ENCODE results near the gene CALCOCO2. TPM values are rescaled to one million over a fixed set of nuclear protein-coding genes. Genes with fewer than 3 reads are reported as not detected.

CALCOCO2 gene
- total and polyA plus RNA-seq, 2 of the 13 experiments (the other 11 are each of a cell fraction or from before 2014, with no cell fraction given), result 72.9 to 111 TPM

- peak; percentile 52; the same call in 1 of the 2 replicates for TF ChIP-seq ZFP91 (CRISPR knock-in tag; IDR thresholded peaks at IDR 0.05; ENCODE audit: borderline replicate concordance)
- 0 out of 2 replicates have a peak, but pooled peaks have one; percentile 58 for TF ChIP-seq ZSCAN25 (CRISPR knock-in tag; IDR thresholded peaks at IDR 0.05)
- TF ChIP-seq ARID4A (CRISPR knock-in tag; IDR thresholded peaks at IDR 0.05; ENCODE audit: borderline replicate concordance), result peak; percentile 61
- no peak for TF ChIP-seq JARID2 (CRISPR knock-in tag; IDR thresholded peaks at IDR 0.05; ENCODE audit: insufficient replicate concordance)
- 0 out of 2 replicates have a peak, but pooled peaks have one; percentile 1 for TF ChIP-seq JUNB (CRISPR knock-in tag; IDR thresholded peaks at IDR 0.05; ENCODE audit: borderline replicate concordance)
- TF ChIP-seq, protein P1, sequence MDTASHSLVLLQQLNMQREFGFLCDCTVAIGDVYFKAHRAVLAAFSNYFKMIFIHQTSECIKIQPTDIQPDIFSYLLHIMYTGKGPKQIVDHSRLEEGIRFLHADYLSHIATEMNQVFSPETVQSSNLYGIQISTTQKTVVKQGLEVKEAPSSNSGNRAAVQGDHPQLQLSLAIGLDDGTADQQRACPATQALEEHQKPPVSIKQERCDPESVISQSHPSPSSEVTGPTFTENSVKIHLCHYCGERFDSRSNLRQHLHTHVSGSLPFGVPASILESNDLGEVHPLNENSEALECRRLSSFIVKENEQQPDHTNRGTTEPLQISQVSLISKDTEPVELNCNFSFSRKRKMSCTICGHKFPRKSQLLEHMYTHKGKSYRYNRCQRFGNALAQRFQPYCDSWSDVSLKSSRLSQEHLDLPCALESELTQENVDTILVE (CRISPR knock-in tag; IDR thresholded peaks at IDR 0.05), result no peak
- TF ChIP-seq ZNF556 (CRISPR knock-in tag; IDR thresholded peaks at IDR 0.05; ENCODE audit: borderline replicate concordance), result peak; percentile 49; the same call in 1 of the 2 replicates
- peak; percentile 51; the same call in 1 of the 2 replicates for TF ChIP-seq ZNF782 (CRISPR knock-in tag; IDR thresholded peaks at IDR 0.05; ENCODE audit: borderline replicate concordance)
- TF ChIP-seq ZNF629 (CRISPR knock-in tag; conservative IDR thresholded peaks at IDR 0.05), result no peak; the same call in 1 of the 2 replicates
- TF ChIP-seq, protein P2, sequence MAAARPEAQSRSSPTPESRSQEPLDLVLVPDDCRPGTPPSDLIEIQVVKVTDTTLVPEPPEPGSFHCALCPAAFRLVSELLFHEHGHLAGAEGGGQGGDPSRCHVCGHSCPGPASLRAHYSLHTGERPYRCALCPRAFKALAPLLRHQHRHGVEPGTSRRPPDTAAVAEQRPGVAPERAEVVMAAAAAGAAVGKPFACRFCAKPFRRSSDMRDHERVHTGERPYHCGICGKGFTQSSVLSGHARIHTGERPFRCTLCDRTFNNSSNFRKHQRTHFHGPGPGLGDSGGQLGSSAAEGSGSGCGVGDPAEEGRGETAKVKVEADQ (CRISPR knock-in tag; IDR thresholded peaks at IDR 0.05; ENCODE audit: borderline replicate concordance), result 0 out of 2 replicates have a peak, but pooled peaks have one; percentile 40
- peak; percentile 86; the same call in 1 of the 2 replicates for TF ChIP-seq ZNF446 (CRISPR knock-in tag; IDR thresholded peaks at IDR 0.05)
- 0 out of 2 replicates have a peak, but pooled peaks have one; percentile 47 for TF ChIP-seq PAX8 (CRISPR knock-in tag; IDR thresholded peaks at IDR 0.05; ENCODE audit: borderline replicate concordance)
- TF ChIP-seq ZNF773 (CRISPR knock-in tag; IDR thresholded peaks at IDR 0.05; ENCODE audit: borderline replicate concordance), result peak; percentile 22; the same call in 1 of the 2 replicates
- peak; percentile 66; the same call in 1 of the 2 replicates for TF ChIP-seq ARID2 (CRISPR knock-in tag; IDR thresholded peaks at IDR 0.05; ENCODE audit: borderline replicate concordance)
- TF ChIP-seq, protein P3, sequence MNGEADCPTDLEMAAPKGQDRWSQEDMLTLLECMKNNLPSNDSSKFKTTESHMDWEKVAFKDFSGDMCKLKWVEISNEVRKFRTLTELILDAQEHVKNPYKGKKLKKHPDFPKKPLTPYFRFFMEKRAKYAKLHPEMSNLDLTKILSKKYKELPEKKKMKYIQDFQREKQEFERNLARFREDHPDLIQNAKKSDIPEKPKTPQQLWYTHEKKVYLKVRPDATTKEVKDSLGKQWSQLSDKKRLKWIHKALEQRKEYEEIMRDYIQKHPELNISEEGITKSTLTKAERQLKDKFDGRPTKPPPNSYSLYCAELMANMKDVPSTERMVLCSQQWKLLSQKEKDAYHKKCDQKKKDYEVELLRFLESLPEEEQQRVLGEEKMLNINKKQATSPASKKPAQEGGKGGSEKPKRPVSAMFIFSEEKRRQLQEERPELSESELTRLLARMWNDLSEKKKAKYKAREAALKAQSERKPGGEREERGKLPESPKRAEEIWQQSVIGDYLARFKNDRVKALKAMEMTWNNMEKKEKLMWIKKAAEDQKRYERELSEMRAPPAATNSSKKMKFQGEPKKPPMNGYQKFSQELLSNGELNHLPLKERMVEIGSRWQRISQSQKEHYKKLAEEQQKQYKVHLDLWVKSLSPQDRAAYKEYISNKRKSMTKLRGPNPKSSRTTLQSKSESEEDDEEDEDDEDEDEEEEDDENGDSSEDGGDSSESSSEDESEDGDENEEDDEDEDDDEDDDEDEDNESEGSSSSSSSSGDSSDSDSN (CRISPR knock-in tag; IDR thresholded peaks at IDR 0.05), result peak; percentile 13
- TF ChIP-seq ZNF776 (CRISPR knock-in tag; IDR thresholded peaks at IDR 0.05), result peak; percentile 70; the same call in 1 of the 2 replicates
- TF ChIP-seq ZEB1 (IDR thresholded peaks at IDR 0.05; ENCODE audit: insufficient replicate concordance, low read depth), result no peak
These were observed 62.3 kb downstream of the CALCOCO2 start (continued) for GRCh38 chr17:48892940-48893645.
